ENCODE data around the gene CLEC3B.

DNA sequence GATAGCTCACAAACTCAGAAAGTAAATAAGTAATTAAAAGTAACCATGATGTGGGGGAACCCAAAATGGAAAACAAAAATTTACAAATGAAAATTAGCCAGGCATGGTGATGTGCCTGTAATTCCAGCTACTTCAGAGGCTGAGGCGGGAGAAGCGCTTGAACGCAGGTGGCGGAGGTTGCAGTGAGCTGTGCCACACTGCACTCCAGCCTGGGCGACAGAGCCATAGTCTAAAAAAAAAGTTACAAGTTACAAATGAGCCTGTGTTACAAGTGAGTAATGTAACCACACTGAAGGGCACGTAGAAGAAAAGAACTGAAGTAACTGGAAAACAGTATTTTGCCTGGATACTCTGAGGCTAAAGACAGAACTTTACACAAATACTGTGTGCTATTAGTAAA, 38.8 kb upstream of the CLEC3B start:
- TF ChIP-seq POLR2A (IDR thresholded peaks at IDR 0.05; ENCODE audit: low read depth, low read length) (no peak), POLR2AphosphoS5 (IDR thresholded peaks at IDR 0.05; ENCODE audit: low read depth, low read length) (no peak), POU2F2 (IDR thresholded peaks at IDR 0.05; ENCODE audit: low read depth, low read length) (no peak)

Data from GM12891 (cell line).